Kidney epithelial cell (primary cell): ENCODE measurements around the gene RPUSD2. TPM values are rescaled to one million over a fixed set of nuclear protein-coding genes. Genes with fewer than 3 reads are reported as not detected.

Source experiments
- DNase-seq: peaks from one replicate; pipeline ENCODE4 v3.0.0-alpha.2; 2010; ENCODE audit warnings: low read depth
- H3K27me3 ChIP-seq: 2 replicates; pipeline ENCODE4 v1.6.0; 2011; ENCODE audit warnings: low read length; ENCODE audit not compliant: control insufficient read depth, insufficient read depth
- H3K36me3 ChIP-seq: 2 replicates; pipeline ENCODE4 v1.5.1; 2011; ENCODE audit warnings: low read length; ENCODE audit not compliant: control insufficient read depth, insufficient read depth
- H3K4me3 ChIP-seq: 2 replicates; pipeline ENCODE4 v1.5.1; 2011; ENCODE audit warnings: low read depth, mild to moderate bottlenecking, control low read depth, low read length
- total RNA-seq: library from RNA; depleted of rRNA; stranded (reverse); fragments of >200 nt; gene quantifications from 2 replicates; pipeline ENCODE4 v1.2.3, GENCODE V29; 2015
- TF ChIP-seq, protein P1 (sequence below): IDR thresholded peaks from 2 replicates; pipeline ENCODE4 v1.5.1; 2011; ENCODE audit warnings: mild to moderate bottlenecking, moderate library complexity, low read length, control low read depth, inconsistent platforms; ENCODE audit not compliant: insufficient read depth, poor library complexity, severe bottlenecking

Gene RPUSD2
- total RNA-seq, 1 donor from 2014 or later, result 18.1 TPM

DNA sequence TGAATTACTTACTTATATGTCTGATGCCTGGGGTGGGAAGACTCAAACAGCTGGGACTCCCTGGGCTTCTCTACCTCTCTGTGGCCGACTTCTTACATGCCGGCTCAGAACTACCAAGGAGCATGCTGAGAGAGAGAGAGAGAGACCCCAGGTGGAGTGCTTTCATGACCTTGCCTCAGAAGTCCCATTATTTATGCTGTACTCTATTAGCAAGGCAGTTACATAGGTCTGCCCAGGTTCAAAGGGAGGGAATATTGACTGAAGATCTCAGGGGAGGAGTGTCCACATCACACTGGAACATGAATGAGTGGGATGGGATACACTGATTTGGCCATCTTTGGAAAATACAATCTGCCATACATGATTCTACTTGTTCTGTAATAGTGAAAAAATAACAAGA lies 20.5 kb upstream of the RPUSD2 start:
- no peak for DNase-seq
- Histone ChIP-seq H3K36me3 (no peaks in the 10 kb centered on the region), H3K27me3 (no peaks in the 10 kb centered on the region), H3K4me3 (no peak overlapping the region)
- TF ChIP-seq, protein P1, sequence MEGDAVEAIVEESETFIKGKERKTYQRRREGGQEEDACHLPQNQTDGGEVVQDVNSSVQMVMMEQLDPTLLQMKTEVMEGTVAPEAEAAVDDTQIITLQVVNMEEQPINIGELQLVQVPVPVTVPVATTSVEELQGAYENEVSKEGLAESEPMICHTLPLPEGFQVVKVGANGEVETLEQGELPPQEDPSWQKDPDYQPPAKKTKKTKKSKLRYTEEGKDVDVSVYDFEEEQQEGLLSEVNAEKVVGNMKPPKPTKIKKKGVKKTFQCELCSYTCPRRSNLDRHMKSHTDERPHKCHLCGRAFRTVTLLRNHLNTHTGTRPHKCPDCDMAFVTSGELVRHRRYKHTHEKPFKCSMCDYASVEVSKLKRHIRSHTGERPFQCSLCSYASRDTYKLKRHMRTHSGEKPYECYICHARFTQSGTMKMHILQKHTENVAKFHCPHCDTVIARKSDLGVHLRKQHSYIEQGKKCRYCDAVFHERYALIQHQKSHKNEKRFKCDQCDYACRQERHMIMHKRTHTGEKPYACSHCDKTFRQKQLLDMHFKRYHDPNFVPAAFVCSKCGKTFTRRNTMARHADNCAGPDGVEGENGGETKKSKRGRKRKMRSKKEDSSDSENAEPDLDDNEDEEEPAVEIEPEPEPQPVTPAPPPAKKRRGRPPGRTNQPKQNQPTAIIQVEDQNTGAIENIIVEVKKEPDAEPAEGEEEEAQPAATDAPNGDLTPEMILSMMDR, result no peak

DNA sequence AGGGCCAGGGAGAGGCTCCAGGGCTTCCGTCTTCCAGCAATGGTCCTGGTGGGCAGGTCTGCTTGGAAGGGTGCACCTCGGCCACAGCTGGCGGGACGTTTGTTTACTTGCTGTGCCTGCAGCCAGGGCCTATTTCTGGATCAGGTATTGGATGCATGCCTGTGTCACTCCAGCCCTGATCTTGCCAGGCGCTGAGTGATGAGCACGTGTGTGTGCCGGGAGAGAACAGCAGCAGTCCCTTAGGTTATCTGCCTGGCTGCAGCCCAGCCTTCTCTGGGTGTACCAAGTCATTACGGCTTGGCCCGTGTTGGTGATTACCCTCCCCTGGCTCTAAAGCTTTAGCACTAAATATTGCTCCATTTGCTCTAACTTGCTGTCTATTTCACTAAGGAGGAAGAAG lies 19.2 kb upstream of the RPUSD2 start:
- no peak for DNase-seq
- TF ChIP-seq, protein P1, result no peak
- Histone ChIP-seq H3K36me3 (no peaks in the 10 kb centered on the region), H3K27me3 (no peaks in the 10 kb centered on the region), H3K4me3 (no peak overlapping the region)

DNA sequence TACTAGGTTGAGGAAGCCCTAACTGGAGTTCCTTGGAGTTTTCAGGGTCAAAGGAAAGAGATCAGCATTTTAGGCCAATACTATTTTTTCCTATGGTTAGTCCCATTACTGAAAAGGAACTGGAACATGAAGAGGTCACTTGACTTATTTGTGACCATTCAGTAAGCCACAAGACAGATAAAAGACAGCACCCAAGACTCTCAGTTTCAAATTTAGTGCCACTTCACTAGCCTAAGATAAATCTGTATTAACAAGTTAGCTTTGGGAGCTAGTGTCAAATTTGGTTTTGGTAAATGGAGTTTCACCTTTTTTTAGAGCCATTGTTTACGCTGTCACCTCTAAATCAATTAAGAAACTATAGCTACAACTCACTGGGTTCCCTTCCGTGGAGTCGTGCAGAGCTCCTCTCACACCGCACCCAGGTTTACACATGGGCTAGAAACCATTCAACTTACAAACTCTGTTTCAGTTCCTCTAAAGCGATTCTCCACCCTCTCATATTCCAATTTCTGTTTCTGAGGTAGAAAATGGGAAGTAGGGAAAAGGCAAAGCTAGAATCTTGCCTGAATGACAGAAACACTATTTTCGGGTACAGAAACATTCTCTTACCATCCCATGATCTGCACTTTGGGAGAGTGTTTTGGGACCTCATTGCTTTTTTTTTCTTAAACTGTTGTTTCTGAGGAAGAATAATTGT lies 18.6 kb upstream of the RPUSD2 start:
- Histone ChIP-seq H3K27me3 (no peaks in the 10 kb centered on the region), H3K4me3 (no peak overlapping the region), H3K36me3 (no peaks in the 10 kb centered on the region)
- no peak for DNase-seq
- TF ChIP-seq, protein P1, result no peak

DNA sequence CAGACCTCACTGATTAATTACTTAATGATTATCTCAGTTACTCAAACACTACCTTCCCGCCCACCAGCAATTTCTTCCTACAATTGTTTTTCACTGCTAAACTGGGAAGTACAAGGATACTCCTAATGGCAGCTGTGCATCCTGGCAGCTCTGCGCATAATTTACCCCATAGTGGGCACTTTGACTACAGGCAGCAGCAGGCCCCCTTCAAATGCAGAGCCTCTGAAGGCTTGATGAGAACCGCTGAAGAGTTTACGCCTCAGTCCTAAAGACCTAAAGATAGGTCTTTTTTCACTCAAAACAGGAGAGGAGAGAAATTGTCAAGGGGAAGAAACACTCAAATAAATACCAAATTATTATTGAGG lies 15.0 kb upstream of the RPUSD2 start:
- Histone ChIP-seq H3K36me3 (no peaks in the 10 kb centered on the region), H3K4me3 (no peak overlapping the region), H3K27me3 (no peaks in the 10 kb centered on the region)
- DNase-seq, result no peak
- TF ChIP-seq, protein P1, result no peak

DNA sequence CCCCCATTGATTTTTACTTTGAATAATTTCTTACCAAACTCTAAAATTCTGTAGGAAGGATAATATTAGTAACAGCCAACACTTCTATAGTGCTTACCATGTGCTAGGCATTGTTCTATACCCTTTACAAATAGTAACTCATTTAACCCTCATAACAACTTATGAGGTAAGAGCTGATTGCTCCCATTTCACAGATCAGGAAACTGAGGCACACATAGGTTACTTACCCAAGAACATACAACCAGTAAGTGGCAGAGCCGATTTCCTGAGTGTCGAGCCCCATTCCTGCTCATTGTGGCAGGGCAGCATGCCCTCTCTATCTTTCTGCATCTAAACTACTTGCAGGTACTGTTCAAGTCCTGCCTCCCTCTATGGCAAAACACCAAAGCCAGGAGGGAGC lies 13.2 kb upstream of the RPUSD2 start:
- H3K27me3 ChIP-seq, result no peaks in the 10 kb centered on the region
- no peak overlapping the region for H3K4me3 ChIP-seq
- H3K36me3 ChIP-seq, result no peaks in the 10 kb centered on the region
- TF ChIP-seq, protein P1, result no peak
- no peak for DNase-seq

DNA sequence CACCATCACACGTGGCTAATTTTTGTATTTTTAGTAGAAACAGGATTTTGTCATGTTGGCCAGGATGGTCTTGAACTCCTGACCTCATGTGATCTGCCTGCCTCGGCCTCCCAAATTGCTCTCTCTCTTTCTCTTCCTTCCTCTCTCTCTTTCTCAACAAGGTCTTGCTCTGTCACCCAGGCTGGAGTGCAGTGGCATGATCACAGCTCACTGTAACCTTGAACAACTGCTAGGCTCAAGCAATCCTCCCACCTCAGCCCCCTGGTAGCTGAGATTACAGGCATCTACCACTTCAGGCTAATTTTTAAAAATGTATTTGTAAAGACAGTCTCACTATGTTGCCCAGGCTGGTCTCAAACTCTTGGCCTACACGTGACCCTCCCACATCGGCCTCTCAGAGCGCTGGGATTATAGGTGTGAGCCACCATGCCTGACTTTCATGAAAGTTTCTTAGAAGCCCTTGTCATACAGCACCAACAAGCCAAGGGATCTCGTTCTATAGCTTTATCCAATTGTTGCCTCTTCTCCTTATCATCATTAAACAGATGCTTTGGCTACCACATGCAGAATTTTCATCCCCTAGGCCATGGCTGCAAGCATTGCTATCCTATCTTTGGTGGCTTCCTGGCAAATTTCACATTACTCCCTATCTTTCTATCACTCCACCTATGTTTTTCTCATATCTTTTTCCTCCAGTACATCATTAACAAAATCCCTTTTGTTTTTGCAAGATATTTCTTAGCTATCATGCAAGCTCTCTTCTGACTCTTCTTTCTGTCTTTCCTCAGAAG lies 10.0 kb upstream of the RPUSD2 start:
- no peak overlapping the region for H3K4me3 ChIP-seq
- DNase-seq, result no peak
- TF ChIP-seq, protein P1, result no peak
- no peaks in the 10 kb centered on the region for H3K36me3 ChIP-seq
- no peaks in the 10 kb centered on the region for H3K27me3 ChIP-seq
